ENCODE data around the gene TOLLIP.

DNA sequence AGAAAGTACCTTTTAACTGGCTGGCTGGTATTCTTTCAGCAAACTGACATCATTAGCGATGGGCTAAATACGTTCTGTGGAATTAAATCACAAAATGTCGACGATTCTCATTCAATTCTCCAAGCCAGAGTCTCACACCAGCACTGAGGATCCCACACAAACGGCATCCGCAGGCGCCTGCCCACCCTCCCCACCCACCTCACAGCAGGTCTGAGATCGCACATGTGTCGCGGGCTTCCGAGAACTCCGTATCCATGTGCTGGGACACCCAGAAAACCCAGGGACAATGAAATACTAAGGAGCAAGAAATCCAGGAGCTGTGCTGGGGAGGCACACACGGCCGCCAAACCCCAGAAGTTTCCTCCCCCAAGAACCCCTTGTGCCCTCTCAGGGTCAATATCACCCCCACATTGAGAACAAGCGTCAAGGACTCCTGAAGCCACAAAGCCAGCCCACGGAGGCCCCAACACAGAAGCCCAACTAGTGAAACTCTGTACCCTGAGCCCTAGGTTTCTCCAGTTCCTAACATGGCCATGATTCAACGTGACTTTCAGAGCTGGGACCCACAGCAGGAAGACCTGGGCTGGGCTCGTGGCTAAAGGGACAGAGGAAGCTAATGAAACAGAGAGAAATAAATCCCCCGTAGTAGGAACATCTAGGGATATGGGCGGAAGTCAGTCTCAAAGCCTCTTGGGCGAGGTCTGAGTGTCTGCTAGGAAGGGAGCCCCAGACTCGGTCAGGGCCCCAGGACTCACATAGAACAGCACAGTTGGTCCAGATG is 8.0 kb downstream of the TOLLIP start:
- TF ChIP-seq ZBTB1 (tag by site-specific recombination; IDR thresholded peaks at IDR 0.05) (no peak), ZNF549 (tag by site-specific recombination; IDR thresholded peaks at IDR 0.05) (no peak), KLF9 (tag by site-specific recombination; IDR thresholded peaks at IDR 0.05; ENCODE audit: low read depth) (no peak)
- TF ChIP-seq, protein P1, sequence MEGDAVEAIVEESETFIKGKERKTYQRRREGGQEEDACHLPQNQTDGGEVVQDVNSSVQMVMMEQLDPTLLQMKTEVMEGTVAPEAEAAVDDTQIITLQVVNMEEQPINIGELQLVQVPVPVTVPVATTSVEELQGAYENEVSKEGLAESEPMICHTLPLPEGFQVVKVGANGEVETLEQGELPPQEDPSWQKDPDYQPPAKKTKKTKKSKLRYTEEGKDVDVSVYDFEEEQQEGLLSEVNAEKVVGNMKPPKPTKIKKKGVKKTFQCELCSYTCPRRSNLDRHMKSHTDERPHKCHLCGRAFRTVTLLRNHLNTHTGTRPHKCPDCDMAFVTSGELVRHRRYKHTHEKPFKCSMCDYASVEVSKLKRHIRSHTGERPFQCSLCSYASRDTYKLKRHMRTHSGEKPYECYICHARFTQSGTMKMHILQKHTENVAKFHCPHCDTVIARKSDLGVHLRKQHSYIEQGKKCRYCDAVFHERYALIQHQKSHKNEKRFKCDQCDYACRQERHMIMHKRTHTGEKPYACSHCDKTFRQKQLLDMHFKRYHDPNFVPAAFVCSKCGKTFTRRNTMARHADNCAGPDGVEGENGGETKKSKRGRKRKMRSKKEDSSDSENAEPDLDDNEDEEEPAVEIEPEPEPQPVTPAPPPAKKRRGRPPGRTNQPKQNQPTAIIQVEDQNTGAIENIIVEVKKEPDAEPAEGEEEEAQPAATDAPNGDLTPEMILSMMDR (tag by site-specific recombination; IDR thresholded peaks at IDR 0.05) = no peak

Data from HEK293 (cell line).